SU-DHL-6 (cell line): Measurements from ENCODE around the gene TIMM17B.

Experiments
- H2AFZ ChIP-seq: fragments of 200-600 bp; sonication (generic); 2 replicates; pipeline ENCODE4 v1.6.1; 2014; ENCODE audit warnings: low read depth, mild to moderate bottlenecking, moderate library complexity, mixed read lengths, antibody characterized with exemption, low read length; ENCODE audit not compliant: severe bottlenecking
- H3F3A ChIP-seq: fragments of 200-600 bp; shearing (Covaris generic); 2 replicates; pipeline ENCODE4 v1.6.0; 2016; ENCODE audit warnings: antibody characterized with exemption, mild to moderate bottlenecking; ENCODE audit not compliant: insufficient read depth
- H3K27ac ChIP-seq: fragments of 200-600 bp; sonication (generic); 2 replicates; pipeline ENCODE4 v1.5.1; 2016; ENCODE audit warnings: low read depth, mild to moderate bottlenecking, low read length, moderate library complexity, mixed read lengths
- H3K27me3 ChIP-seq: fragments of 200-600 bp; sonication (generic), shearing (Covaris generic); 2 replicates; pipeline ENCODE4 v1.6.0; 2014; ENCODE audit warnings: mild to moderate bottlenecking, low read length
- H3K36me3 ChIP-seq: fragments of 200-600 bp; sonication (generic); 2 replicates; pipeline ENCODE4 v1.6.1; 2014; ENCODE audit warnings: mild to moderate bottlenecking, low read length, mixed read lengths
- H3K4me2 ChIP-seq: fragments of 300-600, 200-600 bp; shearing (Covaris generic), sonication (generic); 2 replicates; pipeline ENCODE4 v1.6.0; 2014; ENCODE audit warnings: low read length, low read depth, mild to moderate bottlenecking; ENCODE audit not compliant: poor library complexity, severe bottlenecking
- H3K4me3 ChIP-seq: fragments of 200-600 bp; sonication (generic); 2 replicates; pipeline ENCODE4 v1.5.1; 2014; ENCODE audit warnings: antibody characterized with exemption, low read length, mild to moderate bottlenecking, mixed read lengths; ENCODE audit not compliant: insufficient read depth, poor library complexity, severe bottlenecking
- H3K79me2 ChIP-seq: fragments of 200-600 bp; sonication (generic); 2 replicates; pipeline ENCODE4 v1.6.1; 2014; ENCODE audit warnings: mild to moderate bottlenecking, low read length, moderate library complexity; ENCODE audit not compliant: insufficient read depth
- H3K9ac ChIP-seq: fragments of 200-600 bp; sonication (generic); 2 replicates; pipeline ENCODE4 v1.7.0; 2014; ENCODE audit warnings: mild to moderate bottlenecking, low read length
- H3K9me2 ChIP-seq: fragments of 200-600 bp; sonication (generic); replicated peaks from 2 replicates; pipeline ENCODE4 v1.6.1; 2014; ENCODE audit warnings: low read length; ENCODE audit not compliant: insufficient read depth
- H3K9me3 ChIP-seq: fragments of 200-600 bp; sonication (generic); 2 replicates; pipeline ENCODE4 v1.6.1; 2014; ENCODE audit warnings: low read length, mixed read lengths; ENCODE audit not compliant: insufficient read depth
- H4K20me1 ChIP-seq: fragments of 200-600 bp; sonication (generic); 2 replicates; pipeline ENCODE4 v1.6.1; 2014; ENCODE audit warnings: low read depth, mild to moderate bottlenecking, antibody characterized with exemption, low read length, moderate library complexity, mixed read lengths
- EZH2phosphoT487 ChIP-seq: fragments of 200-600 bp; sonication (generic), shearing (Covaris generic); conservative IDR thresholded peaks from 2 replicates; pipeline ENCODE4 v1.6.1; 2018; ENCODE audit warnings: mild to moderate bottlenecking, antibody characterized with exemption, low read length, moderate library complexity, mixed read lengths
- TF ChIP-seq, protein P1 (sequence below): fragments of 200-600 bp; sonication (generic); IDR thresholded peaks from one replicate; pipeline ENCODE4 v1.5.1; 2017; ENCODE audit warnings: antibody characterized with exemption, mild to moderate bottlenecking, low read length, moderate library complexity; ENCODE audit not compliant: insufficient read depth, poor library complexity, severe bottlenecking

TIMM17B gene

DNA sequence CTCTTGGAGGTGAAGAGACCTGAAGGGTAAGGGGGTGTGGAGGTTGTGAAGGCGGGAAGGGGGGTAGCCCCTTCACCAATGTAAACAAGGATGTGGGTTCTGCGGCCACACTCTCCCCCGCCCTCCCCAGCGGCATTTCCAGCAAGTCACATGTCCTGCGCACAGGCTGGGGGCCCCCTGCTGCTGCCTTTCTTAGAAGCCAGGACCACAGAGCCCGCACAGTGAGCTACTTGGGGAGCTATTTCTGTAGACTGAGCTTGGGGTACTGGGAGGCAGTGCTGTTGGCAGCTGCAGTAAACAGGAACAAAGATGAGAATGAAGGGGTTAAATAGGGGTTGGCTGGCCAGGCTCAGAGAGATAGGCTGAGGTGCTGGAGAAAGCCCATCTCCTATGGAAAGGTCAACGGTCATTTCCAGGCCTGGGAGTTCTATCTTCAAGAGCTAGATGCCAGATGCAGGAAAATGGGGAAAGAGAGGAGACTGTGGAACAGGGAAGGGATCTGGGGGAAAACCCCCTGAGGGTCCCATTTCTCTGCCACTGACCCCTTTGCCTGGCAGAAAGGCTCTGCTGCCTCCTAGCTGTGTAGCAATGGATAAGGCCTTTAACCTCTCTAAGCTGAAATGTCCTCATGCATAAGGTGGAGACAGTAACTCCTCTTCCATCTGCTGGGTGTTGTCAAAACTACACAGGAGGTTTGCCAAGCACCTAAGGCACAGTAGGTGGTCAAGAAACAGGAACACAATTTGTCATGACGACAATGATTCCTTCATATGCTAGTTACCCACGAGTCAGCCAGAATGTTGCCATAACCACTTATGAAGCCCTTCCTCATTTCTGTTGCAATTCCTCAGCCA is 39.7 kb upstream of the TIMM17B start:
- no peak for TF ChIP-seq EZH2phosphoT487
- TF ChIP-seq, protein P1, sequence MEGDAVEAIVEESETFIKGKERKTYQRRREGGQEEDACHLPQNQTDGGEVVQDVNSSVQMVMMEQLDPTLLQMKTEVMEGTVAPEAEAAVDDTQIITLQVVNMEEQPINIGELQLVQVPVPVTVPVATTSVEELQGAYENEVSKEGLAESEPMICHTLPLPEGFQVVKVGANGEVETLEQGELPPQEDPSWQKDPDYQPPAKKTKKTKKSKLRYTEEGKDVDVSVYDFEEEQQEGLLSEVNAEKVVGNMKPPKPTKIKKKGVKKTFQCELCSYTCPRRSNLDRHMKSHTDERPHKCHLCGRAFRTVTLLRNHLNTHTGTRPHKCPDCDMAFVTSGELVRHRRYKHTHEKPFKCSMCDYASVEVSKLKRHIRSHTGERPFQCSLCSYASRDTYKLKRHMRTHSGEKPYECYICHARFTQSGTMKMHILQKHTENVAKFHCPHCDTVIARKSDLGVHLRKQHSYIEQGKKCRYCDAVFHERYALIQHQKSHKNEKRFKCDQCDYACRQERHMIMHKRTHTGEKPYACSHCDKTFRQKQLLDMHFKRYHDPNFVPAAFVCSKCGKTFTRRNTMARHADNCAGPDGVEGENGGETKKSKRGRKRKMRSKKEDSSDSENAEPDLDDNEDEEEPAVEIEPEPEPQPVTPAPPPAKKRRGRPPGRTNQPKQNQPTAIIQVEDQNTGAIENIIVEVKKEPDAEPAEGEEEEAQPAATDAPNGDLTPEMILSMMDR, result peak; percentile 43
- no peak overlapping the region for H2AFZ ChIP-seq
- no peaks in the 10 kb centered on the region for H3K79me2 ChIP-seq
- H3K27me3 ChIP-seq, result no peaks in the 10 kb centered on the region
- H3K9ac ChIP-seq, result peak overlapping the region; percentile 35
- H3K4me2 ChIP-seq, result peak overlapping the region; percentile 80
- peak overlapping the region; percentile 97 for H3K27ac ChIP-seq
- no peaks in the 10 kb centered on the region for H3K36me3 ChIP-seq
- no peaks in the 10 kb centered on the region for H3K9me3 ChIP-seq
- no peaks in the 10 kb centered on the region for H3K9me2 ChIP-seq
- H3K4me3 ChIP-seq, result no peak overlapping the region
- H4K20me1 ChIP-seq, result no peaks in the 10 kb centered on the region
- peaks cover 25% of the 10 kb centered on the region for H3F3A ChIP-seq

DNA sequence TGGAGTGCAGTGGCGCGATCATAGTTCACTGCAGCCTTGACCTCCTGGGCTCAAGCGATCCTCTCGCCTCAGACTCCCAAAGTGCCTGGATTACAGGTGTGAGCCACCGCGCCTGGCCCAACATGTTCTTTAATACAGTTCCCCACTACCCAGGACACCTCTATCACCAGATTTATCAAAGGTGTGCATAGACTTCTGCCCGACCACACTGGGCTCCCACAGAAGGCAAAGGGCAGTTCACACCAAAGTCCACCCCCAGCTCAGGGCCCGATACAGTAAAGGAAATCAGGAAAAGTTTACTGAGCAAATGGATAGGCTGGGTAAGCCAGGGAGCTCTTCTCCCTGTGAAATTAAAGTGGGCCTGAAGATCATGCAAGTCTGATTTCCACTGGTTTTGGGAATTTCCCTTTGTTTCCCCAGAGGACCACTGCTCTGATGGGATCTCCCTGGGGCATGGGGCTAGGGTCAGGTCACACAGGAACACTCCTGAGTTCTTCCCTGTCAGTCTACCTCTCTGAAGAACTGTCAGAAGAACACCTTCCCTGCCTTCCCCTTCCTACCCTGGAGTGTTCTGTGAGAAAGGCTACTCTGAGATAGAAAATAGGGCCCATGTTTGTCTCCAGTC is 39.0 kb upstream of the TIMM17B start:
- H3K27me3 ChIP-seq, result no peaks in the 10 kb centered on the region
- H3K9me3 ChIP-seq, result no peaks in the 10 kb centered on the region
- no peak overlapping the region for H2AFZ ChIP-seq
- H4K20me1 ChIP-seq, result no peaks in the 10 kb centered on the region
- no peaks in the 10 kb centered on the region for H3K79me2 ChIP-seq
- no peaks in the 10 kb centered on the region for H3K9me2 ChIP-seq
- H3K9ac ChIP-seq, result no peak overlapping the region
- peak overlapping the region; percentile 38 for H3K4me2 ChIP-seq
- no peak for TF ChIP-seq EZH2phosphoT487
- TF ChIP-seq, protein P1, result no peak
- peak overlapping the region; percentile 97 for H3K27ac ChIP-seq
- H3K4me3 ChIP-seq, result no peak overlapping the region
- no peaks in the 10 kb centered on the region for H3K36me3 ChIP-seq
- H3F3A ChIP-seq, result peaks cover 25% of the 10 kb centered on the region

DNA sequence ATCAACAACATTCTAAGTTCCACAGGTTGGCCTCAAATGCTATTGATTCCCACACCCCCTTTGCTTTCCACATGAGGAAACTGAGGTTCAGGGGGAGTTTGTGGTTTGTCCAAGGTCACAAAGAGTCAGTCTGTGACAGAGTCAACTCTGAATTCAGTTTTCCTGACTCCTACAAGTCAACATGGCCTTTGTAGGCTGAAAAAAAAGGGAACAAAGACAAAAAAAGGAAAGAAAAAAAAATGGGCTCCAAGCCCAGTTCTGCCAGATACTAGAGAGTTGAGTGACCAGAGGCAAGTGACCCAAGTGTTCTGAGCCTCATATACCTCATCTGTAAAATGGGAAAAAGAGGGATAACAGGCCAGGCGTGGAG is 37.7 kb upstream of the TIMM17B start:
- Histone ChIP-seq H3K4me2 (no peak overlapping the region), H3K27me3 (no peaks in the 10 kb centered on the region), H3K4me3 (no peak overlapping the region), H3K36me3 (no peaks in the 10 kb centered on the region), H3K27ac (peak overlapping the region; percentile 42), H4K20me1 (no peaks in the 10 kb centered on the region), H3K9me2 (no peaks in the 10 kb centered on the region), H3K79me2 (no peaks in the 10 kb centered on the region), H3K9ac (no peak overlapping the region), H3F3A (peaks cover 25% of the 10 kb centered on the region), H3K9me3 (no peaks in the 10 kb centered on the region), H2AFZ (no peak overlapping the region)
- TF ChIP-seq, protein P1, result no peak
- TF ChIP-seq EZH2phosphoT487, result no peak
